GM19452 (cell line): ENCODE results near the gene ARL8B.
A peak's percentile ranks its signal among the peaks of the same experiment; 100 is the strongest.
"Not testable (repeated sequence)": the region's sequence is repeated elsewhere in the genome, so short reads cannot be mapped to it uniquely, and the experiment has no call there.

Source experiments
- ATAC-seq: cut with Tn5 transposase; IDR thresholded peaks from one replicate; pipeline ENCODE4 v1.9.1; 2021; ENCODE audit not compliant: unreplicated experiment

Gene ARL8B

GRCh38 chr3:5110337-5110736 is 11.8 kb upstream of the ARL8B start:
- ATAC-seq: no peak

- no peak for ATAC-seq
Measured at GRCh38 chr3:5112043-5112442, 10.0 kb upstream of the ARL8B start.

GRCh38 chr3:5113726-5114125 is 8.4 kb upstream of the ARL8B start:
- not testable (repeated sequence) for ATAC-seq

- ATAC-seq: no peak
Measured at GRCh38 chr3:5115506-5116162, 6.5 kb upstream of the ARL8B start.

GRCh38 chr3:5116538-5116937 is 5.6 kb upstream of the ARL8B start:
- ATAC-seq: no peak

GRCh38 chr3:5120446-5120845 is 1.6 kb upstream of the ARL8B start:
- ATAC-seq: no peak

GRCh38 chr3:5122741-5123706 is 932 bp downstream of the ARL8B start:
- ATAC-seq: peak; percentile 9

- ATAC-seq: no peak
Measured at GRCh38 chr3:5123937-5124336, 1.8 kb downstream of the ARL8B start.

GRCh38 chr3:5126586-5126985 is 4.5 kb downstream of the ARL8B start:
- ATAC-seq: no peak

GRCh38 chr3:5128849-5129248 is 6.8 kb downstream of the ARL8B start:
- ATAC-seq: no peak

- no peak for ATAC-seq
Measured at GRCh38 chr3:5133239-5134018, 11.3 kb downstream of the ARL8B start.

GRCh38 chr3:5134019-5134391 is 11.9 kb downstream of the ARL8B start:
- ATAC-seq: no peak

GRCh38 chr3:5134499-5134898 is 12.4 kb downstream of the ARL8B start:
- ATAC-seq: no peak

- peak; percentile 69 for ATAC-seq
Measured at GRCh38 chr3:5136211-5136918, 14.3 kb downstream of the ARL8B start.

GRCh38 chr3:5136919-5137429 is 14.9 kb downstream of the ARL8B start:
- ATAC-seq: peak; percentile 11

GRCh38 chr3:5138214-5138981 is 16.3 kb downstream of the ARL8B start:
- no peak for ATAC-seq

GRCh38 chr3:5140230-5140621 is 18.1 kb downstream of the ARL8B start:
- peak; percentile 38 for ATAC-seq

- ATAC-seq: no peak
Measured at GRCh38 chr3:5140839-5141238, 18.7 kb downstream of the ARL8B start.

GRCh38 chr3:5141760-5142159 is 19.7 kb downstream of the ARL8B start:
- no peak for ATAC-seq

- no peak for ATAC-seq
Measured at GRCh38 chr3:5143464-5143863, 21.4 kb downstream of the ARL8B start.
